HG02588 (cell line): ENCODE results near the gene NIPA2.

Experiments
- ATAC-seq: cut with Tn5 transposase; IDR thresholded peaks from one replicate; pipeline ENCODE4 v1.9.1; 2021; ENCODE audit warnings: mild to moderate bottlenecking, moderate library complexity; ENCODE audit not compliant: unreplicated experiment

Gene NIPA2

DNA sequence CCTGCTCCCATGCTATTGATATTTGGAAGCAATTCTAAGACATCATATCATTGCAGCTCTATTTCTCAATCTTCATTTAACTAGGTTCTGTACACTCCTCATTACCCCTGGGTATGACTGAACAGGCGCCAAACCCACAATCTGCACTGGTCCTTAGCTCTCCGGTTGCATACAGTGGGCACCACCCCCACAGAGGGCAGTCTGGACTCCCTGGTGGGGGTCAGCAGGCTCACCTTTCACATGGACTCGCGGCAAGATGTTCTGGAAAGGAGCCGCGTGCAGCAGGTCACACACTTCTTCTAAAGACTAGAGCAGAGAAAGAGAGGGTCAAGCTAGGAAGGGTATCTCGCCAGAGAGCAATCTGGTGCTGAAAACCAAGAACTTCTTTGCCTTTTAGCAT lies 36.5 kb downstream of the NIPA2 start:
- ATAC-seq, result no peak

DNA sequence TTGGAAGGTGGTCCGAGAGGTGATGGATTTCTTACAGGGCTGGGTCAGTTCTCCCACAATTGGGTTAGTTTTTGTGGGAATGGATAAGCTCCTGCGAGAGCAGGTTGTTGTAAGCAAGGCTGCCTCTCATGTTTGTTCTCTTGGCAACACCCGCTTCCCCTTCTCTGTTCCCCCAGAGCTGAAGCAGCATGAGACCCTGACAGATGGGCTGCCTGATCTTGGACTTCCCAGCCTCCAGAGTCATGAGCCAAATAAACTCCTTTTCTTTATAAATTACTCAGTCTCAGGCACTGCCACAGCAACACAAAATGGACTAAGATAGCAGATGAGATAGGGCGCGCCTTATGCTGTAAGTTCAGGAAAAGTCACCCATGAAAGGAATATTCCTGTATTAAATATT lies 38.7 kb downstream of the NIPA2 start:
- ATAC-seq, result no peak

DNA sequence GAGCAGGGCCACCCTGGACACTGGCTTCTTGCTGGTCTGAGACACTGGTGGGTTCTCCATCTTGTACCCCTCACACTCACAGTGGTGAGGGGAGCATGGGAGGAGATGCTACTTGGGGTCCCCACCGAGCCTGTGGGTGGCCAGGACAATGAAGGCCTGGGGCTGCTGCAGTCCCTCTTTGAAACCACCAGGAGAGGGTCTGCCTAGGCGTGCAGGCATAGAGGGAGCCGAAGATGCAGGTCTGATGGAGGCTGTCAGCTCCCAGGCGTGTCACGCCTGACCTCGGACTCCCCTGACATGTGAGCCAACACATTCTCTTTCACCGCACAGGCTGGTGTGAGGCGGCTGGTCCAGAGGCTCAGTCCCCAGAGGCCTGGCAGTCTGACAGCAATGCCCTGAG lies 39.1 kb downstream of the NIPA2 start:
- ATAC-seq, result no peak

DNA sequence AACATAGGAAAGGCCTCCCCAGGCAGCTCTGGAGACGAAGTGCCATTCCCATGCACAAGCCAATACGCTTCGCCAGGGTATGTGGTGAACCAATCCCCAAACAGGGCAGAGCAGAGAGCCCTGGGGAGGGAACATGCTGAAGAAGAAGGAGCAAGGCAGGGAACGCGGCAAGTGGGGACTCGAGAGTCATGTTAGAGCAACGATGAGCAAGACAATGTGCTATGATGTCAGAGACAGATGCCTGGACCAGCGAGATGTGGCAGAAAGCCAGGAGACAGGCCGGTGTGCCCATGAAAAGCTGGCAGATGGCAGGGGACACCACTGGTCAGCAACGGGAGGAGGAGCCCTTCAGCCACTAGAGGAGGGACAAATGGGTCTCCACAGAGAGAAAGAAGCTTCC lies 39.6 kb downstream of the NIPA2 start:
- ATAC-seq, result no peak

DNA sequence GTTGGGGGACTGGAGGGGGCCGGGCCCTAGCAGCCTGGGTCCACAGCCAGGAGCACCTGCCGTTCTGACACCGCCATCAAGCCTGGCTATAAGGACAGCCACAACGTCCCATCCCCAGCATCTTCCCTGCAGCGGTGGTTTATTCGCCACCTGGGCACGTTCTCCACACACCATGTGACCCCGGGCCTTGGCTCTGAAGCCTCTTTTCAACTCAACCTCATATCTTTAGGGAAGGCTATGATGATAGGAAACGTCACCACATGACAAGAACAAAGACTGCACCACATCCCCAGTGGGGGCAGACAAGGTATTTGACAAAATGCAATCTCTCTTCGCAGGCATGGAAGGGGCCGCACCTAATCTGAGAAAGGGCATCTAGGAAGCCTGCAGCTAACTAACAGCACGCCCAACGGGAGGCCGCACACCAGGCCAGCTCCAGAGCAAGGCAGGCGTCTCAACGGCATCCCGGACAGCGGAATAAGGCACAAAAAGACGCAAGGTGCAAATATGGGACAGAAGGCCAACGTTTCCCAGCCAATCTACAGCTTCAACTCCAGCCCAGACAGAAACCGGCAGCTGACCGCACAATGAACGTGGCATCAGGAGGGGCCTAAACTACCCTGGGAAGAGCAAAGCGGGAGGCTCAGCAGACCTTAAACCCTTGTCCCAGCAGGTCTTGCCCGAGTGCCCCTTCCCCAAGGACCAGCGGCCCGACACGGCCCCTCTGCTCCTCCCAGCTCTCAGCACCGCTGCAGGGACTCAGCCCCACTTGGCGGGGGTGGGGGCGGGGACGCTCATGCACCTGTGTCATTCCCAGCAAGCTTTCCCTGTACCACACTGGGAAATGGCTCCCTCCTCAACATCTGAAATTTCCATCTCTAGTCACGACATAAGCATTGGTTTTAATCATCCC lies 41.9 kb downstream of the NIPA2 start:
- no peak for ATAC-seq

DNA sequence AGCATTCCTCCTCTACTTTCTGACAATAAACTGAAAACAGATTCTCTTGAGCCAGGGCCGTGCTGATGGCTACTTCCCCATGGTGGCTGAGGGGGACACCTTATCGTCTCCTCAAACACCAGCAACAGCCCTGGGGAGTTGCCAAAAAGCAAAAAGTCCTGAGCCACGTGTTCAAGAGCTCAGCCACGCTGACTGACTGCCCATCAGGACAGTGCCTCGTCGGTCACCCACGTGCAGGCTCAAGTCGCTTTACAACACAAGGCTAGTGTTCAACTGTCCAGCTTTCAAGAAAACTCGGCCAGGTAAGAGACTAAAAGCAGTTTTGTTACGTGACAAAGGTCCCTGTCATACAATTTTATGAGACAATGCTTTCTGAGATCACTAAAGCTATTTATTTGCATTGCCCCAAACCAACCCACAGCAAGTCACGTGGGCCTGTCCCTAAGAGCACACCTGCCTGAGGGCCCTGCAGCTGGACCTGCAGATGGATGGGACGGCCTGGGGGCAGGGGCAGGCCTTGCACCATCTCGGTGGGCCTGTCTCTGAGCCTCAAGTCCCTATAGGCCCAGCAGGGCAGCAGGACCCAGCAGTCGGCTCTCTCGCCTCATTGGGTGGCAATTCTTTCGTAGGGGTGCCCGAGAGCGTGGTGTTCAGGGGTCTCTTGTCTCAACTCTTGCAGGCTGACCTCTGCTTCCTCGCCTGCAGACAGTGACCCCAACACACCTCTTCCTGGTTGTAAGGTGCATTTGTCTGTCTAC lies 42.7 kb downstream of the NIPA2 start:
- ATAC-seq, result no peak

DNA sequence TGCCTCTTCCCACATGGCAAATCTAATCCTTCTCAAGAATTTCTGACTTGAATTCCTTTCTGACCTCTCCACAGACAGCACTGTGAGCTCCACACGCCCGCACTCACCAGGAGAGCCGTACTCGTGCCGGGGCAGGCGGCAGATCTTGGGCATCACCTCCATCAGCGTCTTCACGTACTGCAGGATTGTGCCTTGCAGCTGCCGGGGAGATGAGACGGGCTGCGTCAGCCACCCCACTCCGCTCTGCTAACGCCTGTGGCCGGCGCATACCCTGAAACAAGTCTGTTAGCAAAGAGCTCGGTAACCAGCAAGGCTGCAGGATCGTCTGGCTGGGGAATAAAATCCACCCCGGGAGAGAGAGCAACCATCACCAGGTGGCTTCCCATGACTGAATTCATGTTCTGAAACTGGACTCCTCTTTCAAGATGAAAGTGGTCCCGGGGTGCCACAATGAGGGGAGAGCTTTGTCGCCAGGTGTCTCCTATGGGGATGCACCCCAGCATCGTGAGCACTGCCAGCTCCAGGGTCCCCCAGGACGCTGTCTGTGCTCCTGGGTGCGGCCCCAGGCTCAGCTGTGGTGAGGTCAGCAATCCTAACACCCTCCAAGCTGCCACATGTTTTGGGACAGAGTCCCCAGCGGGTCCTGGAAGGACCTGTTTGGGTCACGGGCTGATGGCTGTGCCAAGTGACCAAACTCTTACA lies 43.4 kb downstream of the NIPA2 start:
- ATAC-seq, result no peak

DNA sequence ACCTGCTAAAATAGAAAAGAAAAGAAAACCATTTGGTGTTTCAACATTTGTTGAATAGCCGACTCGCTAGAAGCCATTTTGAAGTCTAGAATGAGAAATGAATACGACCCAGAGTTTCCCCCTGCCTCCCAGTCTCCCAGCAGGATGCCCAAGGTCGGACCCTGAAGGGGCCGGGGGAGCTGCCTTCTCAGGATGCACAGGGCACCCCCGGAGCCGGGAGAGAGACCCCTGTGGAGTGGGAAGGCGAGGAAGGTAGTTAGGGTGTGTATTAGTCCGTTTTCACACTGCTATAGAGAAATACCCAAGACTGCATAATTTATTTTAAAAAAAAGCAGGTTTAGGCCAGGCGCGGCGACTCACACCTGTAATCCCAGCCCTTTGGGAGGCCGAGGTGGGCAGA lies 44.7 kb downstream of the NIPA2 start:
- ATAC-seq, result no peak

DNA sequence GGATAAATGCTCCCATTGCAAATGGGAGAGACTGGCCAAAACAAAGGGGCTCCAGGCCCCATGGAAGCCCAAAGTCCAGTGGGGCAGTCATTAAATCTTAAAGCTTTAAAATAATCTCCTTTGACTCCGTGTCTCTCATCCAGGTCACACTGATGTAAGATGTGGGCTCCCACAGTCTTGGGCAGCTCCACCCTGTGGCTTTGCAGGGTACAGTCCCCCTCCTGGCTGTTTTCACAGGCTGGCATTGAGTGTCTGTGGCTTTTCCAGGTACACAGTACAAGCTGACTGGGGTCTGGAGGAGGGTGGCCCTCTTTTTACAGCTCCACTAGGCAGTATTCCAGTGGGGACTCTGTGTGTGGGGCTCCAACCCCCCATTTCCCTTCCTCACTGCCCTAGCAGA lies 45.9 kb downstream of the NIPA2 start:
- ATAC-seq, result no peak

DNA sequence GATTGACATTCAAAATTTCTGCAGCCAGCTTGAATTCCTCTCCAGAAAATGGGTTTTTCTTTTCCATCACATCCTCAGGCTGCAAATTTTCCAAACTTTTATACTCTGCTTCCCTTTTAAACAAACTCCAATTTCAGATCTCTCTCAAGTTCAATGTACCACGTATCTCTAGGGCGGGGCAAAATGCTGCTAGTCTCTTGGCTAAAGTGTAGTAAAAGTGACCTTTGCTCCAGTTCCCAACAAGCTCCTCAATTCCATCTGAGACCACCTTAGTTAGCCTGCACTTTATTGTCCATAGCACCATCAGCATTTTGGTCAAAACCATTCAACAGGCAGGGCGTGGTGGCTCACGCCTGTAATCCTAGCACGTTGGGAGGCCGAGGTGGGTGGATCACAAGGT lies 46.7 kb downstream of the NIPA2 start:
- no peak for ATAC-seq

DNA sequence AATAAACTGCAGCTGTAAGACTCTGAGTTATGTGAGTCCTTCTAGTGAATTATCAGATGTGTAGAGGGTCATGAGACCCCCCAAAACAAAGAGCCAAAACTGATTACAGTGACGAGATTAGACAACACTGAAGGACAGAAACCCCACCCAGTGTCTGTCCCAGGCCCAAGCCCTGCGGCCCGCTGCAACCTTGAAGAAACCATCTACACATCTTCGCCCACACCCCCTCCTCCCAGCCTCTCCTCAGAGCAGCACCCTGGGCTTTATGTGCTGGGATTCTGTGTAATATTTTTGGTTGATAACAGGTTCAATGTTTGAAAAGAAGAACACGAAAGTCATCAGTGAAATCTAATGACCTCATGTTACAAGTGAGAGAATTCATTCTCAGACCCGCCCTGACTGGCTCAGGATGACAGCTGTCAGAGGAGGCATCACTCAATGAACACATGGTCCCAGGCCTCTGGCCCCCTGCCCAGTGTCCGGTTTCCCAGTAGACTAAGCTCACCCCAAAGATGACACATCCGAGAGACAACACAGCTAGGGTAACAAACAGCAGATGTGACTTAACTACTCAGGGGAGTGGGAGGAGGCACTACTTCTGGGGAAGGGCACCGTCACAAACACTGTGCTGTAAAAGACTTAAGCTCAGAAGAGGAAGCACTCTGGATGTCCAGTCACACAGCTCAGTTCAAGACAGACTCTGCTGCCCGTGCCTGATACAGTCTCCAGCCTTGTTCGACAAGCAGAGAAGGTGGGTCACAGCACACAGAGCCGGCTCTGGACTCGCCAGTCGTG lies 48.9 kb downstream of the NIPA2 start:
- ATAC-seq, result no peak

DNA sequence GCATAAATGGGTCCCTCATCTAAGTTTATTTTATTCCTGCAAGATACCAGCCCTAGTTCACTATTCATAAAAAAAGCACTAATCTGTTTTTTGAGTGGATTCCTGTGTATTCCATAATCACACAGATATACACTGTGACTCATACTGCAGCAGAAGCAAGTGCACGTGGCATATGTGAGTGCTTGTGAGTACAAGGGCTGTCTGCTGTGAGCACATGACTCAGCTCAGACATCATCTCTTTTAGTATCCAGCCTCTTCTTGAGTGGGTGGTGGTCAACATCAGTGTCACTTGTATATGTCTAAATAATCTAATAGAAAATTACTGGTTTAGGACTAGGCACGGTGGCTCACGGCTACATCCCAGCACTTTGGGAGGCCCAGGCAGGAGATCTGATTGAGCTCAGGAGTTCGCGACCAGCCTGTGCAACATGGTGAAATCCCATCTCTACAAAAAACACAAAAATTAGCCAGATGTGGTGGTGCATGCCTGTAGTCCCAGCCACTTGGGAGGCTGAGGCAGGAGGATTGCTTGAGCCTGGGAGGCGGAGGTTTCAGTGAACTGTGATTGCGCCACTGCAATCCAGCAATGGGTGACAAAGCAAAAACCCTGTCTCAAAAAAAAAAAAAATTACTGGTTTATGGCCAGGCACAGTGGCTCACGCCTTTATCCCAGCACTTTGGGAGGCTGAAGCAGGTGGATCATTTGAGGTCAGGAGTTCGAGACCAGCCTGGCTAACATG lies 49.8 kb downstream of the NIPA2 start:
- no peak for ATAC-seq

DNA sequence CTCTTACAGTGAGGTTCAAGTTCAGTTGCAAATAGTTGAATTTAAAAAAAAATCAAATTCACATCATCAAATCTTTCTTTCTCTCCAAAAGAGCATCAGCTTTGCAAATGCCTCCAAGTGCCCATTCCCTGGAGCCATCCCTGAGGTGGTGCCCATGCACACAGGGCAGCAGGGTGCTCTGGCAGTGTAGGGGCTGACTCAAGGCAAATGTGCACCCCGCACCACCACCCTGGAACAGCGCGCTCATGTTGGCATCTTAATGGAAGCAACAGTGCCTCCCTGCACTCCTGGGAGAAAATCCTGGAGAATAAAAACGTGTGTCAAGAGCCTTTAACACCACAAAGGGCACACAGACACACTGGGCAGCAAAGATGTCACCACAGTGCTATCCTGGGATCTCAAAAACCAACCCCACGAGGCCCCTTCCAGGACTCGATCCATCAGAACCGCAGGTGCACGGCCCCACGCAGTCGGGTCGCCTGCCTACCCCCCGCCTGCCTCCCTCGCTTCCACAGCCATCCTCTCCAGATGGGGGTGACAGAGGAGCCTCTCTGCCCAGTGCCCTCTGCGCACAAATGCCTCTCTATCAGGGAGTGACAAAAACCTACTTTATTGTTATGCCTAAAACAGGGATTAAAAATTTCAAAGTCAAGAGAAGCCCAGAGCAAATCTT lies 50.8 kb downstream of the NIPA2 start:
- no peak for ATAC-seq

DNA sequence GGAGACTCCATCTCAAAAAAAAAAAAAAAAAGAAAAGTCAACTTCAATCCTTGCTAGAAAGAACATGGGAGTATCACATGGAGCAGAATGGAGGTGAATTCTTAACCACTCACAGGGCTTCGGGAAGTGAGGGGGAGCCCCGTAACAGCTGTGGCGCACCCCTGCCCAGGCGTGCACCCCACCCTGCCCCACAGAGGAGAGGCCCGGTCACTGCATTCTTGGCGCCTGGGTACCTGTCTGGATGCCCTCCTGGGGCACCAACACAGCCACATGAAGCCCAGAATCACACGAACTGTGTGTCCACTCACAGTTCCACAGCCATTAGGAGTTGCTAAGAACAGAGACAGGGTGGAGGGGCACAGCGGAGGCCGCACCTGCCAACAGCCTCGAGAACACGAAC lies 51.8 kb downstream of the NIPA2 start:
- no peak for ATAC-seq

DNA sequence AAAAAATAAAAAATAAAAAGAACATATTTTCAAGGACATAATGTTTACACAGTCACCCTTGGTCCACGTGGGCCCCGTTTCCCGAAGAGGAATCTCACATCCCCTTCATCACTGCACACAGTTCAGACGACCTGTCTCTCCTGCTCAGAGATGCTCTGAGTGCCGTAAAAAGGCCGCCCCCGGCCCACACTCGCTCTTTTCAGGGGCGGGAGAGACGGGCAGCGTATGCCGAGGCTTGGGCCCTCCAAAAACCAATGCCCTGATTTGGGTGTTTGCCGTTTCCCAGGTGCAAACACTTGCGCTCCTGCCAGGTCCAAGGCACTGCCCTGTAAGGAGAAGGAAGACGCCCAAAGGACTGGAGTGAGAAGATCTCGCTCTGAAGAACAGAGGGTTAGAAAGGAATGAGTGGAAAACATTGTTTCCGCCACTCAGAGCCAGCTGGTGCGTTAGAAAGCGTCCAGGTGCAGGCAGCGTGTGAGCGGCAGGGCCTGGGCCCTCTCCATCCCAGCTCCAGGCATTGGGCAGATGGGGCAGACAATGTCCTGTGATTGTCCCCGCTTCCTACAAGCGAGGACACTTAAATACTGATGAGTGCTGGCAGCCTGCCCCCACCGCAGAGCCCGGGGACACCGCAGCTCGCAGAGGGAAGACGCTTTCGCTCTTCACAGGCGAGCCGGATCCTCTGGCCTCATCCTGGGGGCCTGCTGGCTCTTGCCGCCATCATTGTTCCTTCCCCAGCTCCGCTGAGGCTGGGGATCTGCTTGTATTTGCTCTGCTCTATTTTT lies 53.2 kb downstream of the NIPA2 start:
- no peak for ATAC-seq

DNA sequence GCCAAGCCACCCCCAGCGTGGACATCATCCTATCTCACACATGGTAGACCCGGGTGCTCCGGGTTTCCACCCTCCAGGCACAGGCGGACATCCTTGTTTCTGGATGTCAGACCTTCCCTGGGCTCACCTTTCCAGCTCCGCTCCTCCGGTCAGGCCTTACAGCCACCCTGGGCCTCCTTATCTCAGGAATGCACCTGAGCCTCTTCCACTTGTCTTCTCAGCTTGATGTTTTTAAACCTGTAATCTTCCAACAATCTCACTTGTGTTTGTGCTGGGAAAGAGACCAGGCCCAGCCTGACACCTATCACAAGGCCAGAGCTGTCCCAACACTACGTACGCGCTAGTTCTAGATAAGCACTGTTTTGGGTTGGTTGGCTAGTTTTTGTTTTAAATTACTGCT lies 53.9 kb downstream of the NIPA2 start:
- no peak for ATAC-seq

DNA sequence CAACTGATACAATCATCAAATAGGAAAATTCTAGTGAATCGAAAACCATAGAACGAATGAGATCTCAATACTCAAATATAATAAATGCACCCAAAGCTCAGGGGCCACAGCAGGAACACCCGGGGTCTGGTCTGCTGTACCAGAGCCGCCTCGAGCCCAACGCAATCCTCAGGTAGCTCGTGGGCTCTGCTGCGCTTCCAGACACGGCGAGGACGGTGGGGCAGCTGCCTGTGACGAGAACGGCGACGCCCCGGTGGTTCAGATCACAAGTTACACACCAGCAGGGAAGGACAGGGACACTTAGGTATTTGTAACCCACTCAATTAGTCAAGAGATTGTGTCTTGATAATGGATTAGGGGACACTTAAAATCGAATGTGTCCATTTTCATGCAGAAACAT lies 54.6 kb downstream of the NIPA2 start:
- no peak for ATAC-seq

DNA sequence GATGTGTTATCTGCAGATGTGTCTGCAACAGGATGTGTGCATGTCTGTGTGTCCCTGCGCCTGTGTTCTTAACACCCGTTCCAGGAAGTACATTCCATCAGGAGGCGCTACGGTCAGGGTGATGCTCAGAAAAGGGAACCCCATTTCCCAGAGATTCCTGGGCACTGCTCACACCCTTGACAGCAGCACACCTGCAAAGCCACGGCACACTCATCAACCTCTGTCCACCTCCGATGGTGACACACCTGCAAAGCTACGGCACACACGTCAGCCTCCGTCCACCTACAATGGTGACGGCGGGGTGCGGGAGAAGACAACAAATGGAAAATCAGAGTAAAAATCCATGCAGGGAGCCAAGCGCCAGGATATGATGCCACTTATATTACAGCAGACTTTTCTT lies 55.4 kb downstream of the NIPA2 start:
- no peak for ATAC-seq
